ENCODE results near the gene MCM3.

GRCh38 chr6:52305948-52306767, 21.6 kb upstream of the MCM3 start:
- TF ChIP-seq CTCF (IDR thresholded peaks at IDR 0.05; ENCODE audit: low read depth, low read length) (no peak), EZH2phosphoT487 (IDR thresholded peaks at IDR 0.05; ENCODE audit: low read depth) (no peak)

Data from OCI-LY3 (cell line).